ENCODE measurements around the gene PRDX2.

The PRDX2 gene

DNA sequence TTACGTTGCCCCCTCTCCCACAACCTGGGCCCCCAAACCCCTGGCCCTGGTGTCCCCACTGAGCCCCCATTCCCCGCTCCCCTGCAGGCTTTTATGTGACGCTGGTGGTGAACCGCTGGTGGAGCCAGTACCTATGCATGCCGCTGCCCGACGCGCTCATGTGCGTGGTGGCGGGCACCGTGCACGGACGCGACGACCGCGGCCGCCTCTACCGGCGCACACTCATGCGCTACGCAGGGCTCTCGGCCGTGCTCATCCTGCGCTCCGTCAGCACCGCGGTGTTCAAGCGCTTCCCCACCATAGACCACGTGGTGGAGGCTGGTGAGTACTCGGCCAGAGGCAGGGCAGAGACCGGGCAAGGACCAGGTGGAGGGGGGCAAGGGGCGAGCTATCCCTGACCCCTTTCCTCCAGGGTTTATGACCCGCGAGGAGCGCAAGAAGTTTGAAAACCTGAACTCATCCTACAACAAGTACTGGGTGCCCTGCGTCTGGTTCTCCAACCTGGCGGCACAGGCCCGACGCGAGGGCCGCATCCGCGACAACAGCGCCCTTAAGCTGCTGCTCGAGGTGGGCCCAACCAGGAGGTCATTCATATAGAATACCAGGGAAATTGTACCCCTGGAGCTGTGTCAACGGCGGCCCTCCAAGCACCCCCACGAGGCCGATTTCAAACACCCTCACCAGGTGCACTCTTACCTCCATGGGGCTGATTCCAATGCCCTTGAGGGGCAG lies 47.0 kb downstream of the PRDX2 start:
- H3K27me3 ChIP-seq (ENCODE audit: insufficient read depth, low read length, poor library complexity, severe bottlenecking): no peaks in the 10 kb centered on the region
- no peaks in the 10 kb centered on the region for H3K36me3 ChIP-seq (ENCODE audit: insufficient read depth, low read length)
- H2AFZ ChIP-seq (ENCODE audit: low read length): no peak overlapping the region
- H3F3A ChIP-seq (ENCODE audit: low read depth): no peaks in the 10 kb centered on the region
- H3K9me2 ChIP-seq (replicated peaks; ENCODE audit: low read depth, low read length): no peaks in the 10 kb centered on the region
- H3K4me2 ChIP-seq (ENCODE audit: low read depth, low read length, poor library complexity, severe bottlenecking): no peak overlapping the region
- no peaks in the 10 kb centered on the region for H3K79me2 ChIP-seq (ENCODE audit: insufficient read depth, low read length)
- no peak overlapping the region for H3K4me3 ChIP-seq (ENCODE audit: low read length, poor library complexity, severe bottlenecking)
- no peak overlapping the region for H3K9ac ChIP-seq (ENCODE audit: low read depth, low read length, poor library complexity, severe bottlenecking)
- no peaks in the 10 kb centered on the region for H3K4me1 ChIP-seq (ENCODE audit: insufficient read depth, low read length, poor library complexity, severe bottlenecking)
- no peak for TF ChIP-seq EZH2phosphoT487 (IDR thresholded peaks at IDR 0.05; ENCODE audit: borderline replicate concordance)
- TF ChIP-seq, protein P1, sequence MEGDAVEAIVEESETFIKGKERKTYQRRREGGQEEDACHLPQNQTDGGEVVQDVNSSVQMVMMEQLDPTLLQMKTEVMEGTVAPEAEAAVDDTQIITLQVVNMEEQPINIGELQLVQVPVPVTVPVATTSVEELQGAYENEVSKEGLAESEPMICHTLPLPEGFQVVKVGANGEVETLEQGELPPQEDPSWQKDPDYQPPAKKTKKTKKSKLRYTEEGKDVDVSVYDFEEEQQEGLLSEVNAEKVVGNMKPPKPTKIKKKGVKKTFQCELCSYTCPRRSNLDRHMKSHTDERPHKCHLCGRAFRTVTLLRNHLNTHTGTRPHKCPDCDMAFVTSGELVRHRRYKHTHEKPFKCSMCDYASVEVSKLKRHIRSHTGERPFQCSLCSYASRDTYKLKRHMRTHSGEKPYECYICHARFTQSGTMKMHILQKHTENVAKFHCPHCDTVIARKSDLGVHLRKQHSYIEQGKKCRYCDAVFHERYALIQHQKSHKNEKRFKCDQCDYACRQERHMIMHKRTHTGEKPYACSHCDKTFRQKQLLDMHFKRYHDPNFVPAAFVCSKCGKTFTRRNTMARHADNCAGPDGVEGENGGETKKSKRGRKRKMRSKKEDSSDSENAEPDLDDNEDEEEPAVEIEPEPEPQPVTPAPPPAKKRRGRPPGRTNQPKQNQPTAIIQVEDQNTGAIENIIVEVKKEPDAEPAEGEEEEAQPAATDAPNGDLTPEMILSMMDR (conservative IDR thresholded peaks at IDR 0.05; ENCODE audit: low read length): no peak
- H4K20me1 ChIP-seq (ENCODE audit: insufficient read depth, low read length, poor library complexity, severe bottlenecking): no peaks in the 10 kb centered on the region
- H3K9me3 ChIP-seq (ENCODE audit: insufficient read depth, low read depth, low read length): no peaks in the 10 kb centered on the region

DNA sequence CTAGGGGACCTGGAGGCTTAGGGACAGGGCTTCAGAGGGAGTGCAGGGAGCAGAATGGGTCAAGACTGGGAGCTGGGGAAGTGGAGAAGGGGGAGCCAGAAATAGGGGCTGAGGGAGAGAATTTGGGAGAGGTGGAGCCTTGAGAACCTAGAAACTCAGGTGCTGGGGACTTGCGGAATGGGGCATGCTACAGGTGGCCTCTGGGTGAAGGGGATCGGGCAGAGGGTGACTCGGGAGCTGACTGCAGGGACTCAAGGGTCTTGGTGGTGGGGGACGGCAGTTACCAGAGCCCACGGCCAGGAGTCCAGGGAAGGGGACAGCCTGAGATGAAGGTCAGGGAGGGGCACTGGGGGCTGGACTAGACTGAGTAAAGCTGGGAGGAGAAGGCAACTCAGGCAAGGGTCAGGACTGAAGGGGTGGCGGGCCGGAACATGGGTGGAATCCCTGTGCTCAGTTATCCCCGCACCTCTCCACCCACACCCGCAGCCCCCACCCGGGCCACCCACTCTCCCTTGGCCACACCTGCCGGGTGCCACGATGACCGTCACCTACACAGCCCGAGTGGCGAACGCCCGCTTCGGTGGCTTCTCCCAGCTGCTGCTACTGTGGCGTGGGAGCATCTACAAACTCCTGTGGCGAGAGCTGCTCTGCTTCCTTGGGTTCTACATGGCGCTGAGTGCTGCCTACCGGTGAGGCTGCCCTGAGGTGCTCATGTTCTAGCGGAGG lies 49.4 kb downstream of the PRDX2 start:
- H3K9me2 ChIP-seq (replicated peaks; ENCODE audit: low read depth, low read length): no peaks in the 10 kb centered on the region
- H3K27me3 ChIP-seq (ENCODE audit: insufficient read depth, low read length, poor library complexity, severe bottlenecking): no peaks in the 10 kb centered on the region
- peaks cover 3% of the 10 kb centered on the region; the same call in 1 of the 2 replicates for H3K9me3 ChIP-seq (ENCODE audit: insufficient read depth, low read depth, low read length)
- H3K36me3 ChIP-seq (ENCODE audit: insufficient read depth, low read length): peaks cover 6% of the 10 kb centered on the region; the same call in 1 of the 2 replicates
- H3F3A ChIP-seq (ENCODE audit: low read depth): no peaks in the 10 kb centered on the region
- no peaks in the 10 kb centered on the region for H3K79me2 ChIP-seq (ENCODE audit: insufficient read depth, low read length)
- H3K4me1 ChIP-seq (ENCODE audit: insufficient read depth, low read length, poor library complexity, severe bottlenecking): no peaks in the 10 kb centered on the region
- H3K4me2 ChIP-seq (ENCODE audit: low read depth, low read length, poor library complexity, severe bottlenecking): no peak overlapping the region
- no peak overlapping the region for H3K9ac ChIP-seq (ENCODE audit: low read depth, low read length, poor library complexity, severe bottlenecking)
- H3K4me3 ChIP-seq (ENCODE audit: low read length, poor library complexity, severe bottlenecking): no peak overlapping the region
- no peaks in the 10 kb centered on the region for H4K20me1 ChIP-seq (ENCODE audit: insufficient read depth, low read length, poor library complexity, severe bottlenecking)
- TF ChIP-seq, protein P1 (conservative IDR thresholded peaks at IDR 0.05; ENCODE audit: low read length): no peak
- TF ChIP-seq EZH2phosphoT487 (IDR thresholded peaks at IDR 0.05; ENCODE audit: borderline replicate concordance): no peak
- H2AFZ ChIP-seq (ENCODE audit: low read length): no peak overlapping the region

DNA sequence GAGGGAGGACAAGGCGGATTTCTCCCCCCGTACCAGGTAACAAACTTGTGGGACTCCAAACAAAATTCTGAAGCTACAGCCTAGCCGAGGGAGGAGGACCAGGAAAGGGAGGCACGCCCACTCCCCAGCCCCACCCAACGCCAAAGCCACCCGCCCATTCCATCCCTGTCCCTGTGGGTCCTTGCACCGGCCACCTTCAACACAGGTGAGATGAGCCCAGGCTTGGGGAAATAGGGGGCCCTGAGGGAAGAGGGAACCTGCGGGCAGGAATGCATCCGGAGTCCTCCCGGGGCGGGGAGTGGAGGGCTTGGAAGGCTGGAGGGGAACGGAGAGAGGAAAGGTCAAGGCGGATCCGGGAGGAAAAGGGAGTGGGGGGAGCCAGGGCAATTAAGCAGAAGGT lies 50.0 kb downstream of the PRDX2 start, which contains the start of gene BEST2:
Gene BEST2 (plus strand): TSS at position 157 of the 400 bp plus-strand sequence. CDS start 802 bp downstream, outside the sequence.
- TF ChIP-seq, protein P1 (conservative IDR thresholded peaks at IDR 0.05; ENCODE audit: low read length): no peak
- TF ChIP-seq EZH2phosphoT487 (IDR thresholded peaks at IDR 0.05; ENCODE audit: borderline replicate concordance): no peak
- H3K4me3 ChIP-seq (ENCODE audit: low read length, poor library complexity, severe bottlenecking): no peak within 1 kb of the TSS

More for the DNA sequence above, 50.0 kb downstream of the PRDX2 start, which contains the start of gene BEST2:
- Histone ChIP-seq H3K4me2 (ENCODE audit: low read depth, low read length, poor library complexity, severe bottlenecking) (no peak within 1 kb of the TSS), H3K9me3 (ENCODE audit: insufficient read depth, low read depth, low read length) (peaks cover 3% of the 10 kb centered on the region; the same call in 1 of the 2 replicates), H3K9me2 (replicated peaks; ENCODE audit: low read depth, low read length) (no peaks in the 10 kb centered on the region), H3K36me3 (ENCODE audit: insufficient read depth, low read length) (peaks cover 6% of the 10 kb centered on the region; the same call in 1 of the 2 replicates), H3K4me1 (ENCODE audit: insufficient read depth, low read length, poor library complexity, severe bottlenecking) (no peaks in the 10 kb centered on the region), H3K9ac (ENCODE audit: low read depth, low read length, poor library complexity, severe bottlenecking) (no peak within 1 kb of the TSS), H2AFZ (ENCODE audit: low read length) (no peak within 1 kb of the TSS), H3F3A (ENCODE audit: low read depth) (no peaks in the 10 kb centered on the region), H3K27me3 (ENCODE audit: insufficient read depth, low read length, poor library complexity, severe bottlenecking) (no peaks in the 10 kb centered on the region), H4K20me1 (ENCODE audit: insufficient read depth, low read length, poor library complexity, severe bottlenecking) (no peaks in the 10 kb centered on the region), H3K79me2 (ENCODE audit: insufficient read depth, low read length) (no peaks in the 10 kb centered on the region)
